Ramos (cell line): ENCODE results near the gene PPP1R18.

ENCODE experiments used
- in situ Hi-C: fragments of 300-500 bp; cut with MboI; formaldehyde crosslinking; loops from one replicate; pipeline ENCODE4 v1.14.3; 2022; ENCODE audit warnings: low sequenced_read_pairs; ENCODE audit not compliant: unreplicated experiment

PPP1R18 gene

GRCh38 chr6:30690403-30691207 is 4.2 kb upstream of the PPP1R18 start, which contains the start of gene NRM:
NRM (minus strand) TSS chr6:30690984; CDS start chr6:30690974, 10 bp downstream.
- in situ Hi-C loops: no loop called here

GRCh38 chr6:30689985-30690384 is 3.5 kb upstream of the PPP1R18 start:
- in situ Hi-C loops: no loop called here

DNA sequence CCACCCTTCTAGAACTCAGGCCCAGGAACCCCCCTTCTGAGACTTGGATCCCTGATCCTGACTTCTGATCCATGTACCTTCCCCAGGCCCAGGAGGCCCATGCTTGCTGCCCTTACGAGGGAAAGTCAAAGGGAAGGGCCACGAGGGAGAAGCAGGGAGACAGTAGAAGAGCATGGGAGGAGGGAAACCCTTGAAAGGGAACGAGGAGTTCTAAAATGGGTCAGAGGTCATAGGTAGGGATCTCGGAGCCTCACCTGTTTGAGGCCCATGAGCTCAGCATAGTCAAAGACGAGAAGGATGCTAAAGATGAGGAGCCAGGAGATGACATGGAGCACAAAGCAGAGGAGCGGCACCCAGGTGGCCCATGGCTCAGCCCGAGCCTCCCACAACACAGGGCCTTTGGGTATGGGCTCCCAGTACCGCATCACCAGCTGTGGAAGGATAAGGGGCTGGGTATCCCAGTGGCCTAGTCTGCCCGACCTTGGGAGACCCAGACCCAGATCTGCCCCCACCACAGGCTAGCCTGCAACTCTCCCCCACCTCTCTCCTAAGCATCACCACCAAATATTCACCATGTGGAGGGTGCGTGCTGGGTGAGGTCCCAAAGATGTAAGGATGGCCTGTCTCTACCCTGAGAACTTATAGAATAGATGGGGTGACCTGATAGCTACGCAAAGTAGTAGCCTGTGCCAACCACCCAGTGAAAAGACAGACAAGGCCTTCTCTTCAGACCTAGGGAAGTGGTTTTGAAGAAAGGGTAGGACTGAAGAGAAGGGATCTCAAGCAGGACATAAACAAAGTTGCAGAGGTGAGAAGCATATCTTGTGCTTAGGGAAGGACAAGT is 2.8 kb upstream of the PPP1R18 start:
- in situ Hi-C loops: no loop called here

- in situ Hi-C loops: no loop called here
These were observed 2.1 kb upstream of the PPP1R18 start for GRCh38 chr6:30688569-30688968.

GRCh38 chr6:30687659-30688431 is 1.4 kb upstream of the PPP1R18 start:
- in situ Hi-C loops: no loop called here

DNA sequence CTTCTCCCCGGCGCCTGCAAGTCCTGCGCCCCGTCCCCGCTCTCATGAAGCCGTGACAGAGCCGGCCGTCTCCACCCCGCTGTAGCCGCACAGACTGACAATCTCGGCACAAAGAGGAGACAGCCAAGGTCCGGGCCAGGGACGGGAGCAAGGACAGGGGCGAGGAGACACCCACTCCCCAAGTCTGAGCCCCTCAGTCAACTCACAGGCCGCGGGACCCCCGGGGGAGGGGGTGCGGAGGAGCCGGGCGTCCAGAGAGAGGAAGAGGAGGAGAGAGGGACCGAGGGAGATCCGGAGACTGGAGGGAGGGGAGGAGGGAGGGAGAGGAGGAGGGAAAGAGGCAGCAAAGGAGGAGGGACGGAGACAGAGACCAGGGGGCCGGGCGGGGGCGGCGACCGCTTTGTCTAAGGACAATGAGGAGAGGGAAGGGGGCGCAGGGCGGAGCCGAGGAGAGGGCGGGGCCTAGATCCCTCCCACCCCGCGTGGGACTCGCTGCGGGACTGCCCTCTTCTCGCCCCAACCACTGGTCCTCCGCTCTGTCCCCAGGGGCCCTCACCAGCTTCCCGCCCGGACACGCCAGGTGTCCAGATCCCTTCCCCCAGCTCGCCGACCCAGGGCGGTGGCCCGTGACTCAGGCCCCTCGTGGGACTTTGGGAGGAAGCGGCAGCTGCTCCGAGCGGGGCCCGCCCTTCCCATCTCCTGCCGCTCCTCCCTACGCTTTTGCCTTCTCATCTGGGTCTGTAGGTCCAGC is 638 bp upstream of the PPP1R18 start:
- in situ Hi-C loops: no loop called here

GRCh38 chr6:30685157-30686008 is 1.1 kb downstream of the PPP1R18 start:
- in situ Hi-C loops: no loop called here

GRCh38 chr6:30684386-30685156 is 1.9 kb downstream of the PPP1R18 start:
- in situ Hi-C loops: no loop called here

GRCh38 chr6:30683980-30684338 is 2.5 kb downstream of the PPP1R18 start:
- in situ Hi-C loops: no loop called here

DNA sequence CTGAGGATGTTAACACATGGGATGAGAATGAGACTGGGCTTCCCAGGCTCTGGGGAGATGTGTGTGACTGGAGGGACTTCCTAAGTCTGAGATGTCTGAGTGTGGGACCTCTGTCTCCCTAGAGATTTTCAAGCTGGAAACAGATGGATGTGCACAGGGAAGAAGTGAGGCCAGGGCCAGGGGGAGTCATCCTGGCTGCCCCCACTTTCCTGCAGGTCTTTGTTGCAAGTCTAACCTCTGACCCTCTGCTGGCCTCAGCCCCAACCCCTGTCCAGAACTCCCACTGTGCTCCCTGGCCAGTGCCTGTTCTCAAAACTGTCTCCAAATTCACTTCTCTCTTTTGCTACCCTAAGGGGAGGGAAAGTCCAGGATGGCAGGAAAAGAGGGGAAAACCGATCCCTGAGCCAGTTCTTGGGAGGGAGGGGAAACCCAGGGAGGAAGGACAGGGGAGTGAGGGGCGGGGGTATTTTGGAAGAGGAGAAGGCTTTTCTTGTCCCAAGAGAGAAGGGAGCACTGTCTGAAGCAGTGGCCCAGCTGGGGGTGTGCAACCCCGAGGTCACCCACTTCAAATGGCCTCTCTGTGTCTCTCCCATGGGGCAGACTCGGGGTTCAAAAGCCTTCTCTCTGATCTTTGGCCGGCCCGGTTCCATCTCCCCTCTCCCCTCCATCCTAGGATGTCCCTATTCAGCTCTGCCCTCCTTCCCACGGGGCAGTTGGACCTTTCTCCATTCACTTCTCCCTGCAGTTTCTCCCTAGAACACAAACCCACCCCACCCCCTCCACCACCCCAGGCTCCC is 3.1 kb downstream of the PPP1R18 start:
- in situ Hi-C loops: no loop called here

DNA sequence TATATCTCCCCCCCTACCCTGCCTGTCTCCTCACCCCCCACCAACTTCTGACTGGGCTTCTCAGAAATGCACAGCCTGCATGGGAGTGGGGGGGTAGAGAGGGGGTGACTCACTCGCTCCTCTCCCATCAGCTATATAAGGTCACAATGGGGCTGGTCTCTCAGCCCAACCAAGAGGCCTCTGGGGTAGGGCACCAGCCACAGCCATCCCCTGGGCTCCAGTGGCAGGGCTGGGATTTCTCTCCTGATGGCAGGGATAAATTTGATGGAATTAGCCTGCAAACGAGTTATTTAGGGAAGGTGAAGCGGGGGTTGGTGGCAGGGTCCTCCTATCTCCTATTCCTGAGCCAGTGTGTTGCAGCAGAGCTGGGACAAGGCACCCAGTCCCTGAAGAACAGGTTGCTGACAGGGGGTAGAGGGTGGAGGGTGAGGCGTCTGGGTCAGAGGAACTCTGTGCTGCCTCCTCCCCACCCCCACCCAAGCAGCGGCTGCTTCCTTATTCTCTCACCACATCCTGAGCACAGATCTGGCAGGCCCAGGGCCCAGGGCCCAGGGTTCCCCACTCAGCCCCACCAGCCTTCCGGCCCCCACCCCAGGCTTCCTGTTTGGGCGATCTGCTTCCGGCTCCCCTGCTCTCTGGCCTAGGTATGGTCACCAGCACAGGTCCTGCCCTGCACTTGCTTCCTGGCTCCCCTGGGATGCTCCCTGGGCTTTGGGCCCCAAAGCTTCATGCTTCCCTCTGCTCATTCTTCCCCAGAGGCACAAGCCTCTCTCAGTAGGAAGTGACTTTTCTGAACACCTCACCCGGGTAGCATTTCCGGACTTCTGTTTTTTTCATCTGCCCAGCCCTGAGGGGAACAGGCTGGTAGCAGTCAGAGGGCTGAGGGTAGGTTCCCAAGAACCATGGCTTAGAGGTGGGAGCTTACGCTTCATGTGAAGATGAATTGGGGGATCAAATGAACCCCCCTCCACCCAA is 4.0 kb downstream of the PPP1R18 start:
- in situ Hi-C loops: no loop called here

DNA sequence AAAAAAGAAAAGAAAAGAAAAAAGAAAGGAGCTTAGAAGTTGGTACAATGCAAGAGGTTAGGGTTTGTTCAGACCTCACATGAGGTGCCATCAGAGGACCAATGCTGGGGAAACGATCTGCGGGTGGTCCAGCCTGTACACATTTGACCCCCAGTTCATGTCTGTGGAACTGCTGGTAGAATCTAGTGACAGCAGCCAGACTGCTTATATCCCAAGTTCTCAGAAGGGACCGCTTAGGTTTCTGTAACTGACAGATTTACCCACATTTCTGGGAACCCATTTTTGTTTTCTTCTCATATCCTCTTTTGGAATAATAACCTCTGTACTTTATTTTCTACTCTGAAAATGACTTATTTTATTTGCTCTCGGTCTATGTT is 4.7 kb downstream of the PPP1R18 start:
- in situ Hi-C loops: no loop called here

GRCh38 chr6:30679765-30680535 is 6.5 kb downstream of the PPP1R18 start:
- in situ Hi-C loops: no loop called here

GRCh38 chr6:30678964-30679726 is 7.3 kb downstream of the PPP1R18 start:
- in situ Hi-C loops: no loop called here

- in situ Hi-C loops: no loop called here
These were observed 9.7 kb downstream of the PPP1R18 start for GRCh38 chr6:30676660-30677285.
